Retinal pigment epithelial cell (primary cell): ENCODE measurements around the gene ANKRD42.
"Not testable (repeated sequence)": the region's sequence is repeated elsewhere in the genome, so short reads cannot be mapped to it uniquely, and the experiment has no call there.

Experiments used
- DNase-seq: peaks from one replicate; pipeline ENCODE4 v3.0.0-alpha.2; 2010; ENCODE audit warnings: low read depth
- H3K4me3 ChIP-seq: 2 replicates; pipeline ENCODE4 v1.5.1; 2011; ENCODE audit warnings: mild to moderate bottlenecking, low read length, control low read depth, moderate library complexity
- CTCF ChIP-seq: conservative IDR thresholded peaks from 2 replicates; pipeline ENCODE4 v1.5.1; 2011; ENCODE audit warnings: low read depth, low read length, control low read depth, inconsistent platforms

ANKRD42 gene

GRCh38 chr11:83205608-83206185 is 12.2 kb downstream of the ANKRD42 start:
- TF ChIP-seq CTCF: no peak
- DNase-seq: no peak

GRCh38 chr11:83206221-83206620 is 12.7 kb downstream of the ANKRD42 start:
- no peak for DNase-seq
- no peak for TF ChIP-seq CTCF
- H3K4me3 ChIP-seq: no peak overlapping the region

More at GRCh38 chr11:83205608-83206185, 12.2 kb downstream of the ANKRD42 start:
- no peak overlapping the region for H3K4me3 ChIP-seq

- not testable (repeated sequence) for H3K4me3 ChIP-seq, DNase-seq
Measured at GRCh38 chr11:83206771-83207382, 13.4 kb downstream of the ANKRD42 start.

GRCh38 chr11:83219095-83219494 is 25.6 kb downstream of the ANKRD42 start:
- DNase-seq: no peak
- no peak overlapping the region for H3K4me3 ChIP-seq
- peak; percentile 45 for TF ChIP-seq CTCF

GRCh38 chr11:83220260-83220659 is 26.7 kb downstream of the ANKRD42 start:
- no peak overlapping the region for H3K4me3 ChIP-seq
- TF ChIP-seq CTCF: no peak
- DNase-seq: no peak

GRCh38 chr11:83221694-83222093 is 28.2 kb downstream of the ANKRD42 start:
- no peak for DNase-seq
- TF ChIP-seq CTCF: no peak

GRCh38 chr11:83222499-83222898 is 29.0 kb downstream of the ANKRD42 start:
- no peak for DNase-seq
- TF ChIP-seq CTCF: no peak
- no peak overlapping the region for H3K4me3 ChIP-seq

More at GRCh38 chr11:83221694-83222093, 28.2 kb downstream of the ANKRD42 start:
- H3K4me3 ChIP-seq: no peak overlapping the region
